ENCODE measurements around the gene DENND6B. TPM values are rescaled to one million over a fixed set of nuclear protein-coding genes. Genes with fewer than 3 reads are reported as not detected.

The DENND6B gene
- total and polyA plus RNA-seq, 2 donors (not counting 3 experiments of a cell fraction or from before 2014, with no cell fraction given): 4.1 to 5.9 TPM

DNA sequence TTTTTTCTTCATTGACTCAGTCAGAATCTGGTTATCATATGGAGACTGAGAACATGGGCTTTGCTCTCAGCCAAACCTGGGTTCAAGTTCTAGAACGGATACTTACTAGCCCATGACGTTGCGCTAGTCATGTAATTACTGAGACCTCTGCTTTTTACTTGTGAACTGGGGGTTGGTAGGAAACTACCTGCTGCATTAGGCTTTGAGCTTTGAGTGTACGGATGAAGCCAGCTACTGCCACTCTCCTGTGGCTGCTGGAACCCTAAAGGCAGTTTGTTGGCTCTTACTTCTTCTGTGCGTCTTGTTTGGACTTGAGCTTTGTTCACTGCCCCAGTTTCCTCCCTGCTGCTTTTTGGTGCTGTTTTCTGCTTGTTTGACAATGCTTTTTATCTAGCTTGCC lies 34.4 kb upstream of the DENND6B start:
- Histone ChIP-seq H3K9me1 (replicated peaks; ENCODE audit: control insufficient read depth, extremely low read depth, insufficient read depth, low read length) (no peaks in the 10 kb centered on the region), H3K79me2 (ENCODE audit: control insufficient read depth, insufficient read depth, low read length) (peaks cover 55% of the 10 kb centered on the region), H3K9ac (replicated peaks; ENCODE audit: extremely low read depth, insufficient read depth, low read length) (no peak overlapping the region), H4K20me1 (replicated peaks; ENCODE audit: control insufficient read depth, extremely low read depth, insufficient read depth, low read length) (peaks cover 2% of the 10 kb centered on the region), H3K36me3 (ENCODE audit: control insufficient read depth in 2 of 2, extremely low read depth in 1 of 2, insufficient read depth in 2 of 2, low read length in 2 of 2) (peaks cover 0 to 8% of the 10 kb centered on the region in 2 experiments), H3K27me3 (ENCODE audit: control insufficient read depth in 2 of 2, insufficient read depth in 2 of 2, low read length in 2 of 2) (no peaks in the 10 kb centered on the region), H3K4me3 (replicated peaks in 1 of 3; ENCODE audit: insufficient read depth in 1 of 3, low read depth in 1 of 3, low read length in 3 of 3) (no peak overlapping the region), H3K4me2 (ENCODE audit: insufficient read depth, low read length) (no peak overlapping the region), H2AFZ (ENCODE audit: low read depth, low read length) (no peak overlapping the region), H3K9me3 (replicated peaks; ENCODE audit: control insufficient read depth, insufficient read depth, low read length) (no peaks in the 10 kb centered on the region), H3K4me1 (ENCODE audit: control insufficient read depth, extremely low read depth, insufficient read depth, low read length) (no peaks in the 10 kb centered on the region), H3K27ac (ENCODE audit: insufficient read depth, low read depth, low read length) (no peak overlapping the region)
- POLR2A ChIA-PET: no interaction called here
- intact Hi-C loops (cut with micrococcal nuclease): no loop called here
- TF ChIP-seq FOS (IDR thresholded peaks at IDR 0.05; ENCODE audit: borderline replicate concordance, insufficient read depth, low read length) (no peak), GATA2 (IDR thresholded peaks at IDR 0.05; ENCODE audit: insufficient read depth, insufficient read length, low read depth, low read length) (no peak), POLR2A (IDR thresholded peaks at IDR 0.05; ENCODE audit: low read depth, low read length) (no peak), POLR2AphosphoS5 (IDR thresholded peaks at IDR 0.05; ENCODE audit: insufficient read depth, low read depth, low read length) (no peak), MYC (IDR thresholded peaks at IDR 0.05; ENCODE audit: low read depth, low read length) (no peak), JUN (IDR thresholded peaks at IDR 0.05; ENCODE audit: borderline replicate concordance, insufficient read depth, insufficient read length, low read depth) (no peak), EZH2 (IDR thresholded peaks at IDR 0.05; ENCODE audit: borderline replicate concordance, low read depth, low read length, severe bottlenecking) (no peak)
- TF ChIP-seq, protein P1, sequence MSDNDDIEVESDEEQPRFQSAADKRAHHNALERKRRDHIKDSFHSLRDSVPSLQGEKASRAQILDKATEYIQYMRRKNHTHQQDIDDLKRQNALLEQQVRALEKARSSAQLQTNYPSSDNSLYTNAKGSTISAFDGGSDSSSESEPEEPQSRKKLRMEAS (IDR thresholded peaks at IDR 0.05; ENCODE audit: insufficient read depth, insufficient read length): no peak
- TF ChIP-seq, protein P2, sequence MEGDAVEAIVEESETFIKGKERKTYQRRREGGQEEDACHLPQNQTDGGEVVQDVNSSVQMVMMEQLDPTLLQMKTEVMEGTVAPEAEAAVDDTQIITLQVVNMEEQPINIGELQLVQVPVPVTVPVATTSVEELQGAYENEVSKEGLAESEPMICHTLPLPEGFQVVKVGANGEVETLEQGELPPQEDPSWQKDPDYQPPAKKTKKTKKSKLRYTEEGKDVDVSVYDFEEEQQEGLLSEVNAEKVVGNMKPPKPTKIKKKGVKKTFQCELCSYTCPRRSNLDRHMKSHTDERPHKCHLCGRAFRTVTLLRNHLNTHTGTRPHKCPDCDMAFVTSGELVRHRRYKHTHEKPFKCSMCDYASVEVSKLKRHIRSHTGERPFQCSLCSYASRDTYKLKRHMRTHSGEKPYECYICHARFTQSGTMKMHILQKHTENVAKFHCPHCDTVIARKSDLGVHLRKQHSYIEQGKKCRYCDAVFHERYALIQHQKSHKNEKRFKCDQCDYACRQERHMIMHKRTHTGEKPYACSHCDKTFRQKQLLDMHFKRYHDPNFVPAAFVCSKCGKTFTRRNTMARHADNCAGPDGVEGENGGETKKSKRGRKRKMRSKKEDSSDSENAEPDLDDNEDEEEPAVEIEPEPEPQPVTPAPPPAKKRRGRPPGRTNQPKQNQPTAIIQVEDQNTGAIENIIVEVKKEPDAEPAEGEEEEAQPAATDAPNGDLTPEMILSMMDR (IDR thresholded peaks at IDR 0.05; ENCODE audit: extremely low read depth in 1 of 2, insufficient read depth in 1 of 2, low read depth in 1 of 2, low read length in 2 of 2): no peak
- no TSS peak for BruUV-seq (replicated peaks)
- dilution Hi-C loops (cut with MboI; ENCODE audit: extremely low pct_ligation_motif_present, low sequenced_read_pairs): no loop called here
- no peak for FAIRE-seq
- CTCF ChIA-PET: interaction anchor here (0.8 to 1.5 kb wide), 2 partner anchors 10 to 110 kb away, joined by 3 to 4 read pairs; partner anchors contain the start of gene HDAC10
- DNase-seq (ENCODE audit: low read depth, low spot score): no peak

Data from endothelial cell of umbilical vein (primary cell).